ENCODE results near the gene DNAH2. TPM values are rescaled to one million over a fixed set of nuclear protein-coding genes. Genes with fewer than 3 reads are reported as not detected.

Gene DNAH2
- total RNA-seq, 2 experiments from 2014 or later = not detected

DNA sequence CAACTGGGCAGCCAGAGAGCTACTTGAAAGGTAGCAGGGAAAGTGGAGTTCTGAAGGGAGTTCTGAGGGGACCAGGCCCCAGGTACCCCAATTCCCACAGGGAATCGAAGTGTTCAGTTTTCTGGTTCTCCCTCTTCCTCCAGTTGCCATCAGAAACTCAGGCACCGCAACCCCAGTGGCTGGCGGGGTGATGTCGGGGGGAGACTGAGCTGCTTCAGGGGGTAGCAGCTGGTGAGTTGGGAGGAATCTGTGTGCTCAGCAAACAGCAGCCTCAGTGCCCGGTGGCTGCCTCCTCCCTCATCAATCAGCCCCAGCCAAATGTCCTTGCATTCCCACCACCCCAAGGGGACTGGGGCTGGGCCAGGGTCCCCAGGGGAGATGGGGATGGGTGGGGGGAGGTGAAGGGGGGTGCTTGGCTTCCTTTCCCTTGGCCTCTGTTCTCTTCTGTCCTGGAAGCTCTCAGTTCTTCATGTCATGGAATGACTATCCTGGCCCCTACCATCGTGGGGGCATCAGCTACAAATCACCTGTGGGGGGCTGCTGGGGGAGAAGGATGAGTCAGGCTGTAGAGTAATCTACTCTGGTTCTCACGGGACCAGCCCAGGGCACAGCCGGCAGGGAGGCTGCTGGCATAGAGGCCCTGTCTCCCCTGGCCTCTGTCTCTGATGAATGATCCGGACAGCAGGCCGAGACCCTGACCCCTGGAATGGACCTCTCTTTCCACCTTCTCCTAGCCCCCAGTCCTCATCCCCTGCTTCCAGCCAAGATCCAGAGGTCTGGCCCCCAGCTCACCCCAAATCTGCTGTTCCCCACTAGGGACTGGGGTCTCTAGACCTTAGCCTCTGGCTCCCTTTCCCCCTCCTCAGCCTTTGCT, 2.6 kb upstream of the DNAH2 start:
- H2AFZ ChIP-seq (ENCODE audit: low read length) = no peak overlapping the region
- intact Hi-C loops (cut with micrococcal nuclease; ENCODE audit: unreplicated experiment) = no loop called here
- no peak for DNase-seq (ENCODE audit: low spot score)
- no TSS peak for BruUV-seq (replicated peaks)
- CTCF ChIA-PET (ENCODE audit: unreplicated experiment) = interaction anchor here (0.6 kb wide), 1 partner anchor 339 kb away, joined by 4 read pairs; no protein-coding TSS in a partner anchor
- H3K4me3 ChIP-seq (ENCODE audit: low read depth, low read length, poor library complexity, severe bottlenecking) = no peak overlapping the region
- POLR2A ChIA-PET = no interaction called here
- TF ChIP-seq, protein P1, sequence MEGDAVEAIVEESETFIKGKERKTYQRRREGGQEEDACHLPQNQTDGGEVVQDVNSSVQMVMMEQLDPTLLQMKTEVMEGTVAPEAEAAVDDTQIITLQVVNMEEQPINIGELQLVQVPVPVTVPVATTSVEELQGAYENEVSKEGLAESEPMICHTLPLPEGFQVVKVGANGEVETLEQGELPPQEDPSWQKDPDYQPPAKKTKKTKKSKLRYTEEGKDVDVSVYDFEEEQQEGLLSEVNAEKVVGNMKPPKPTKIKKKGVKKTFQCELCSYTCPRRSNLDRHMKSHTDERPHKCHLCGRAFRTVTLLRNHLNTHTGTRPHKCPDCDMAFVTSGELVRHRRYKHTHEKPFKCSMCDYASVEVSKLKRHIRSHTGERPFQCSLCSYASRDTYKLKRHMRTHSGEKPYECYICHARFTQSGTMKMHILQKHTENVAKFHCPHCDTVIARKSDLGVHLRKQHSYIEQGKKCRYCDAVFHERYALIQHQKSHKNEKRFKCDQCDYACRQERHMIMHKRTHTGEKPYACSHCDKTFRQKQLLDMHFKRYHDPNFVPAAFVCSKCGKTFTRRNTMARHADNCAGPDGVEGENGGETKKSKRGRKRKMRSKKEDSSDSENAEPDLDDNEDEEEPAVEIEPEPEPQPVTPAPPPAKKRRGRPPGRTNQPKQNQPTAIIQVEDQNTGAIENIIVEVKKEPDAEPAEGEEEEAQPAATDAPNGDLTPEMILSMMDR (conservative IDR thresholded peaks at IDR 0.05; ENCODE audit: low read length) = no peak
- no peak for TF ChIP-seq EZH2phosphoT487 (IDR thresholded peaks at IDR 0.05; ENCODE audit: borderline replicate concordance, low read depth, low read length)
- H3K36me3 ChIP-seq (ENCODE audit: insufficient read depth, low read length) = no peaks in the 10 kb centered on the region
- no peaks in the 10 kb centered on the region for H4K20me1 ChIP-seq (ENCODE audit: insufficient read depth, low read length)
- H3K79me2 ChIP-seq (ENCODE audit: insufficient read depth, low read depth, low read length) = no peaks in the 10 kb centered on the region
- no peak overlapping the region for H3K27ac ChIP-seq (ENCODE audit: low read depth, low read length, poor library complexity, severe bottlenecking)
- H3K4me1 ChIP-seq (ENCODE audit: insufficient read depth, low read length, poor library complexity, severe bottlenecking) = peaks cover 9% of the 10 kb centered on the region
- H3K9me2 ChIP-seq (ENCODE audit: insufficient read depth, low read length) = 0 out of 2 replicates have a peak, but pooled peaks cover 4% of the 10 kb centered on the region
- no peaks in the 10 kb centered on the region for H3K9me3 ChIP-seq (ENCODE audit: low read length)
- H3K4me2 ChIP-seq (ENCODE audit: low read length) = no peak overlapping the region

DNA sequence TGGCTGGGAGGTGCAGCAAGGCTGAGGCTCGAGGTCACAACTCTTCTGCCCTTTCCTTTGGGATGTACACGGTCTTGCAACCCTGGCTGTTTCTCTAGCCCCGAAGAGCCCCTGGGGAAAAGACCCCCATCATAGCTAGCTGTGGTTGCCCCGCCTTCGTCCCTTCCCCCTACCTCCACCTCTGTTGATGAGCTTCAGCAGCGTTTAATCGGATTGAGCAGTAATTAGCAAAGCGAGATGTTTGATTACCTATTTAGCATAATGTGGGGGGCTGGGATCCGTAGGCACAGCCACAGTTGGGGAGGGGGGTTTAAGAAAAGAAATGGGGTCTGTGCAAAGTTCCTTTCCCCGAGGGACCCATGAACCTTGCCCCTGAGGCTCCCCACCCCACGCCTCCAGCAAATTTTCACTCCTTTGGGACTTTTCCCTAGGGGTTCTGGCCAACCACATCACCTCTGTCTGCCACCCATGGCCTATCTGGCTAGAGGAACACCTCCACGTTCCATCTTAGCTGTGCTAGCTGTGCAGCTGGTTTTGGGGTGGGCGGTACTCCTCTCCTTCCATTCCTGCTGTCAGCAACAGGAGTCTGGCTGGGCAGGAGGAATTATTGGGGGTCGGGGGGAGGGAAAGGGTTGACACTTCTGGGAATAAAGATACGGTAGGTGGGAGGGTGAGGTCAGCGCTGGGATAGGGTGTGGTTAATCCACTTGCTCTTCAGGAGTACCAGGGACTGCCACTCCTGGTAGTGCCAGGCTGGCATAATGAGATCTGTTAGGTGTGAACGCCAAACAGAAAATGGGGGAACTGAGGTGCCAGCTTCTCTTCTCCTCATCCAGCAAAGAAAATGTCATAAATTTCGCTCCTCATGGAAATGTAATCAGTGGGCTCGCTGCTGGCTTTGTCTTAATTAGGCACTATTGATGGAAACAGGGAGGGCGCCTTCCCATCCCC, 1.3 kb upstream of the DNAH2 start:
- H3K4me1 ChIP-seq (ENCODE audit: insufficient read depth, low read length, poor library complexity, severe bottlenecking) = no peaks in the 10 kb centered on the region
- TF ChIP-seq EZH2phosphoT487 (IDR thresholded peaks at IDR 0.05; ENCODE audit: borderline replicate concordance, low read depth, low read length) = no peak
- TF ChIP-seq, protein P1 (conservative IDR thresholded peaks at IDR 0.05; ENCODE audit: low read length) = no peak
- no peaks in the 10 kb centered on the region for H3K36me3 ChIP-seq (ENCODE audit: insufficient read depth, low read length)
- H3K27ac ChIP-seq (ENCODE audit: low read depth, low read length, poor library complexity, severe bottlenecking) = no peak overlapping the region
- ChIA-PET POLR2A (no interaction called here), CTCF (ENCODE audit: unreplicated experiment) (no interaction called here)
- DNase-seq (ENCODE audit: low spot score) = no peak
- no peaks in the 10 kb centered on the region for H4K20me1 ChIP-seq (ENCODE audit: insufficient read depth, low read length)
- H3K4me3 ChIP-seq (ENCODE audit: low read depth, low read length, poor library complexity, severe bottlenecking) = no peak overlapping the region
- H3K9me3 ChIP-seq (ENCODE audit: low read length) = no peaks in the 10 kb centered on the region
- intact Hi-C loops (cut with micrococcal nuclease; ENCODE audit: unreplicated experiment) = no loop called here
- BruUV-seq (replicated peaks) = no TSS peak
- no peak overlapping the region for H3K4me2 ChIP-seq (ENCODE audit: low read length)
- no peaks in the 10 kb centered on the region for H3K79me2 ChIP-seq (ENCODE audit: insufficient read depth, low read depth, low read length)
- H2AFZ ChIP-seq (ENCODE audit: low read length) = no peak overlapping the region
- H3K9me2 ChIP-seq (ENCODE audit: insufficient read depth, low read length) = no peaks in the 10 kb centered on the region
